Karpas-422 (cell line): Measurements from ENCODE around the gene HCRT. TPM values are rescaled to one million over a fixed set of nuclear protein-coding genes. Genes with fewer than 3 reads are reported as not detected.
A peak's percentile ranks its signal among the peaks of the same experiment; 100 is the strongest.
"Not testable (repeated sequence)": the region's sequence is repeated elsewhere in the genome, so short reads cannot be mapped to it uniquely, and the experiment has no call there.

ENCODE experiments used
- DNase-seq: peaks from one replicate; pipeline ENCODE4 v3.0.0-alpha.2; 2015
- H2AFZ ChIP-seq: fragments of 200-600 bp; sonication (generic); 2 replicates; pipeline ENCODE4 v1.6.1; 2014; ENCODE audit warnings: antibody characterized with exemption, low read length, mixed read lengths
- H3K27ac ChIP-seq: fragments of 200-600 bp; sonication (generic); 2 replicates; pipeline ENCODE4 v1.5.1; 2014; ENCODE audit warnings: mild to moderate bottlenecking, low read length, moderate library complexity
- H3K27me3 ChIP-seq: fragments of 200-600 bp; sonication (generic); 2 replicates; pipeline ENCODE4 v1.6.1; 2014; ENCODE audit warnings: low read length, mixed read lengths
- H3K36me3 ChIP-seq: fragments of 200-600 bp; sonication (generic); 2 replicates; pipeline ENCODE4 v1.6.1; 2014; ENCODE audit warnings: low read length, mixed read lengths; ENCODE audit not compliant: insufficient read depth
- H3K4me1 ChIP-seq: fragments of 200-600 bp; sonication (generic); 2 replicates; pipeline ENCODE4 v1.6.1; 2014; ENCODE audit warnings: mild to moderate bottlenecking, low read length, mixed read lengths
- H3K4me2 ChIP-seq: fragments of 200-600 bp; sonication (generic); 2 replicates; pipeline ENCODE4 v1.6.1; 2014; ENCODE audit warnings: low read length, low read depth, mild to moderate bottlenecking; ENCODE audit not compliant: poor library complexity, severe bottlenecking
- H3K4me3 ChIP-seq: fragments of 200-600 bp; sonication (generic); 2 replicates; pipeline ENCODE4 v1.5.1; 2014; ENCODE audit warnings: mild to moderate bottlenecking, antibody characterized with exemption, low read length, mixed read lengths
- H3K79me2 ChIP-seq: fragments of 200-600 bp; sonication (generic); 2 replicates; pipeline ENCODE4 v1.6.1; 2014; ENCODE audit warnings: mild to moderate bottlenecking, low read length, mixed read lengths
- H3K9ac ChIP-seq: fragments of 200-600 bp; sonication (generic); 2 replicates; pipeline ENCODE4 v1.6.0; 2014; ENCODE audit warnings: low read length
- H3K9me2 ChIP-seq: fragments of 200-600 bp; sonication (generic), shearing (Covaris generic); replicated peaks from 2 replicates; pipeline ENCODE4 v1.6.0; 2014; ENCODE audit warnings: mild to moderate bottlenecking, low read length, moderate library complexity; ENCODE audit not compliant: insufficient read depth
- H3K9me3 ChIP-seq: fragments of 300-700, 200-600 bp; sonication (generic); 2 replicates; pipeline ENCODE4 v1.6.1; 2014; ENCODE audit warnings: low read length, mixed read lengths
- H4K20me1 ChIP-seq: fragments of 200-600 bp; sonication (generic); 2 replicates; pipeline ENCODE4 v1.6.1; 2014; ENCODE audit warnings: mild to moderate bottlenecking, antibody characterized with exemption, low read length, low read depth; ENCODE audit not compliant: insufficient read depth
- total RNA-seq: library from RNA; depleted of rRNA; stranded (reverse); fragments of >200 nt; shearing (Covaris generic); gene quantifications from 2 replicates; pipeline ENCODE4 v1.2.3, GENCODE V29; 2014; ENCODE audit warnings: low replicate concordance

Gene HCRT
- total RNA-seq, 1 experiment from 2014 or later, result not detected

DNA sequence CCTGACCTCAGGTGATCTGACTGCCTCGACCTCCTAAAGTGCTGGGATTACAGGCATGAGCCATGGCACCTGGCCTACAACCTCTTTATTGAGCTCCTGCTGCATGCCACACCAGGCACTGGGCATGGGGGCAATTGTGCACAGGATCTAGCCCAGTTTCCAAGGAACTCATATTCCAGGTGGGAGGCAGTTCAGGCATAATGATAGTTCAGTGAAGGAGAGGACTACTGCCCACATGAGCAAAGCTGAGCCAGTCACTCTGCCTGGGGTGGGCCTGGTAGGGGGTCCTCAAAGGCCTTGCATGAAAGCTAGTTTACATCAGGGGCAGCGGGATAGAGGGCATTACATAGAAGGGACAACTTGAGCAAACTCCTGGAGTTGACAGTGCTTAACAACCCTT is 2.6 kb upstream of the HCRT start:
- Histone ChIP-seq H3K9me3 (no peaks in the 10 kb centered on the region), H3K27me3 (no peaks in the 10 kb centered on the region), H3K4me2 (no peak overlapping the region), H3K27ac (no peak overlapping the region), H3K4me1 (peaks cover 18% of the 10 kb centered on the region), H4K20me1 (no peaks in the 10 kb centered on the region), H3K4me3 (no peak overlapping the region), H2AFZ (no peak overlapping the region), H3K36me3 (no peaks in the 10 kb centered on the region), H3K79me2 (no peaks in the 10 kb centered on the region), H3K9ac (no peak overlapping the region), H3K9me2 (no peaks in the 10 kb centered on the region)
- no peak for DNase-seq

DNA sequence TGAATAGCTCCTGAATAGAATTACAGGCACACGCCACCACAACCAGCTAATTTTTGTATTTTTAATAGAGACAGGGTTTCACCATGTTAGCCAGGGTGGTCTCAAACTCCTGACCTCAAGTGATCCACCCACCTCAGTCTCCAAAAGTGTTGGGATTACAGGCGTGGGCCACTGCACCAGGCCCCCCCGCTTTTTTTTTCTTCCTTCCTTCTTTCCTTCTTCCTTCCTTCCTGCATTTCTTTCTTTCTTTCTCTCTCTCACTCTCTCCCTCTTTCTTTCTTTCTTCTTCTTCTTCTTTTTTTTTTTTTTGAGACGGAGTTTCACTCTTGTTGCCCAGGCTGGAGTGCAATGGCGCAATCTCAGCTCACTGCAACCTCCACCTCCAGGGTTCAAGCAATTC is 939 bp upstream of the HCRT start:
- not testable (repeated sequence) for H3K9ac ChIP-seq, H2AFZ ChIP-seq, H4K20me1 ChIP-seq, H3K36me3 ChIP-seq, H3K9me3 ChIP-seq, DNase-seq, H3K27ac ChIP-seq, H3K9me2 ChIP-seq, H3K4me2 ChIP-seq, H3K79me2 ChIP-seq, H3K4me3 ChIP-seq, H3K27me3 ChIP-seq
- peaks cover 23% of the 10 kb centered on the region for H3K4me1 ChIP-seq

GRCh38 chr17:42185621-42185930 is 324 bp upstream of the HCRT start:
- Histone ChIP-seq H3K9me3 (no peaks in the 10 kb centered on the region), H3K27me3 (no peaks in the 10 kb centered on the region), H3K79me2 (no peaks in the 10 kb centered on the region), H2AFZ (no peak overlapping the region), H3K4me1 (peaks cover 29% of the 10 kb centered on the region), H3K36me3 (no peaks in the 10 kb centered on the region), H3K27ac (no peak overlapping the region), H4K20me1 (no peaks in the 10 kb centered on the region), H3K9ac (no peak overlapping the region), H3K9me2 (no peaks in the 10 kb centered on the region), H3K4me2 (no peak overlapping the region), H3K4me3 (no peak overlapping the region)
- DNase-seq, result no peak

DNA sequence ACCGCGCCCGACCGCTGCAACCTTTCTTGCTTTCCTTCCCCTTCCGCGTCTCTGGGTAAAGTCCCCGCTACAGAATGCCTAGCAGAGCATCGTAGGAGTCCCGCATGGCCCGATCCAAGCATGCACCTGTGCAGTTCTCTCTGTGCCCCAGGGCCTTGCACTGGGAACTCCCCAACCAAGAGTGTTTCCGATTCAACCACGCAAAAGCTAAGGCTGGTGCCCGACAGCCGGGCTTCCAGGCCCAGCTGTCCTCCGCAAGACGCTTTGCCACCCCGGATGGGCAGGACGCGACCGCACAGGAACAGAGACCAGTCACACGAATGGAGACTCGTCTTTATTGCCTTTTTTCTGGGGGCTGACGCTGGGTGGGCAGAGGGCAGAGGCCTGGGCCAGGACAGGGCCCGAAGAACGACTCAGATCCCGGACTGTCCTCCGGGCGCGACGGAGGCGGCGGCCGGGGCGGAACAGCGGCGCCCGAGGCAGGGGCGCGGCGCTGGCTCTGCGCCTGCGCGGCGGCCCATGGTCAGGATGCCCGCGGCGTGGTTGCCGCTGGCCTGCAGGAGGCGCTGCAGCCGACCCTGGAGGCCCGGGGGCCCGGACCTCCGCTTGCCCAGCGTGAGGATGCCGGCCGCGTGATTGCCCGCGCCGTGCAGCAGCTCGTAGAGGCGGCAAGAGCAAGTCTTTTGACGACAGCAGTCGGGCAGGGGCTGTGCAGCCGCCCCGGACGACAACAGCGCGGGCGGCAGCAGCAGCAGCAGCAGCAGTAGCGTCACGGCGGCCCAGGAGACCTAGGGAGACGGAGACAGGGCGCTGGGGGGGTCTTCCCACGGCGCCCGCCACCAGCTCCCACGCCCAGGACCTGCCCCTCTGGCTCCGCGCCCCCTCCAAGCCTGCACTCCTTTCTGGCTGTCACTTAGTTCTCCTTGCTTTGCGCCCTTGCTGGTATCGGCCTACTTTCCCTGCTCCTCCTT is 1.2 kb downstream of the HCRT start:
- Histone ChIP-seq H3K4me1 (peaks cover 32% of the 10 kb centered on the region), H3K36me3 (no peaks in the 10 kb centered on the region), H3K4me2 (peak overlapping the region; percentile 87), H2AFZ (peak overlapping the region; percentile 69), H3K9me3 (no peaks in the 10 kb centered on the region), H3K9me2 (no peaks in the 10 kb centered on the region), H3K27me3 (no peaks in the 10 kb centered on the region), H4K20me1 (no peaks in the 10 kb centered on the region), H3K9ac (peak overlapping the region; percentile 72), H3K27ac (no peak overlapping the region), H3K4me3 (peak overlapping the region; percentile 70), H3K79me2 (no peaks in the 10 kb centered on the region)
- peak; percentile 94 for DNase-seq

DNA sequence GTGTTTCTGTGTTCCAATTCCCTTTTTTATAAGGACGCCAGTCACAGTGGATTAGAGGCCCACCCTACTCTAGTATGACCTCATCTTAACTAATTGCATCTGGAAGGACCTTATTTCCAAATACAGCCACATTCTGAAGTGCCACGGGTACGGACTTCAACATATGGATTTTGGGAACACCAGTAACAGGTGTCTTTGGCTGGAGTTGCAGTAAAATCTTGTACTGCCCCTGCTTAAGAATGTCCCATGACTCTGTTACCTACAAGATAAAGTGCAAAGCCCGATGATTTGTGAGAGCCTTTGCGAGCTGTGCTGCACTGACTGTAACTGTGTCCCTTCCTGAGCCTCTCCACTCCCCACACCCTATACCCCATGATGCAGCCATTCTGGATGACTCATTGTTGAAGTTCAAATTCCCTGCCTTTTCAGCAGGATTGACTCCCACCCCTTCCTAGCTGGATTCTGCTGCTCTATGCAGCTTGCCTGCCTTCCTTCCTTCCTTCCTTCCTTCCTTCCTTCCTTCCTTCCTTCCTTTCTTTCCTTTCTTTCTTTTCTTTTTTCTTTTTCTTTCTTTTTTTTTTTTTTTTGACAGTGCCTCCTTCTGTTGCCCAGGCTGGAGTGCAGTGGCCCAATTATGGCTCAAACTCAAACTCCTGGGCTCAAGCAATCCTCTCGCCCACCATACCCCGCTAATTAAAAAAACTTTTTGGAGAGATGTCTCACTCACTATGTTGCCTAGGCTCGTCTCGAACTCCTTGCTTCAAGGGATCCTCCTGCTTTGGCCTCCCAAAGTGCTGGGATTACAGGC is 2.1 kb downstream of the HCRT start:
- H3K9ac ChIP-seq, result peak overlapping the region; percentile 72
- no peaks in the 10 kb centered on the region for H3K9me3 ChIP-seq
- no peaks in the 10 kb centered on the region for H3K36me3 ChIP-seq
- H4K20me1 ChIP-seq, result no peaks in the 10 kb centered on the region
- H3K27me3 ChIP-seq, result no peaks in the 10 kb centered on the region
- H3K9me2 ChIP-seq, result no peaks in the 10 kb centered on the region
- peak overlapping the region; percentile 69; the same call in 1 of the 2 replicates for H2AFZ ChIP-seq
- no peaks in the 10 kb centered on the region for H3K79me2 ChIP-seq
- peak overlapping the region; percentile 87 for H3K4me2 ChIP-seq
- peaks cover 32% of the 10 kb centered on the region for H3K4me1 ChIP-seq
- no peak overlapping the region for H3K27ac ChIP-seq
- DNase-seq, result peak; percentile 54
- peak overlapping the region; percentile 70 for H3K4me3 ChIP-seq

DNA sequence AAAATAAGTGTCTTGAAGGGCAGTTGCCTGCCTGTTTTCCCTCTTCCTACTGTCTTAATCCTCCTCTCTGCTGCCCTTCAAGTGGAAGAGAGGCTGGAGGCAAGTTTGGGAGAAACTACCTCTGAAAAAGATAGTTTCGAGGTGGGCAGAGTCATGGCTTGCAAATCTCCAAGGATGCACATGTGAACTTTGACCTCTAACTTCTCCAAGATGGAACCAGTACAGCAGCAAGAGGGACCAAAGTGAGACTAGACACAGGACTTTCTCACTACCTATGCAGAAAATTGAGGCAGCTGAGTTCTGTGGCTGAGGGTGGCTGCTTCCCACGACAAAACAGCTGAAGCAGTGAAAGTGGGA is 3.4 kb downstream of the HCRT start:
- Histone ChIP-seq H3K79me2 (no peaks in the 10 kb centered on the region), H4K20me1 (no peaks in the 10 kb centered on the region), H3K4me2 (no peak overlapping the region), H3K4me1 (peaks cover 32% of the 10 kb centered on the region), H3K9me3 (no peaks in the 10 kb centered on the region), H3K27ac (no peak overlapping the region), H3K36me3 (no peaks in the 10 kb centered on the region), H3K9ac (no peak overlapping the region), H3K27me3 (no peaks in the 10 kb centered on the region), H3K4me3 (no peak overlapping the region), H2AFZ (no peak overlapping the region), H3K9me2 (no peaks in the 10 kb centered on the region)
- DNase-seq, result no peak

DNA sequence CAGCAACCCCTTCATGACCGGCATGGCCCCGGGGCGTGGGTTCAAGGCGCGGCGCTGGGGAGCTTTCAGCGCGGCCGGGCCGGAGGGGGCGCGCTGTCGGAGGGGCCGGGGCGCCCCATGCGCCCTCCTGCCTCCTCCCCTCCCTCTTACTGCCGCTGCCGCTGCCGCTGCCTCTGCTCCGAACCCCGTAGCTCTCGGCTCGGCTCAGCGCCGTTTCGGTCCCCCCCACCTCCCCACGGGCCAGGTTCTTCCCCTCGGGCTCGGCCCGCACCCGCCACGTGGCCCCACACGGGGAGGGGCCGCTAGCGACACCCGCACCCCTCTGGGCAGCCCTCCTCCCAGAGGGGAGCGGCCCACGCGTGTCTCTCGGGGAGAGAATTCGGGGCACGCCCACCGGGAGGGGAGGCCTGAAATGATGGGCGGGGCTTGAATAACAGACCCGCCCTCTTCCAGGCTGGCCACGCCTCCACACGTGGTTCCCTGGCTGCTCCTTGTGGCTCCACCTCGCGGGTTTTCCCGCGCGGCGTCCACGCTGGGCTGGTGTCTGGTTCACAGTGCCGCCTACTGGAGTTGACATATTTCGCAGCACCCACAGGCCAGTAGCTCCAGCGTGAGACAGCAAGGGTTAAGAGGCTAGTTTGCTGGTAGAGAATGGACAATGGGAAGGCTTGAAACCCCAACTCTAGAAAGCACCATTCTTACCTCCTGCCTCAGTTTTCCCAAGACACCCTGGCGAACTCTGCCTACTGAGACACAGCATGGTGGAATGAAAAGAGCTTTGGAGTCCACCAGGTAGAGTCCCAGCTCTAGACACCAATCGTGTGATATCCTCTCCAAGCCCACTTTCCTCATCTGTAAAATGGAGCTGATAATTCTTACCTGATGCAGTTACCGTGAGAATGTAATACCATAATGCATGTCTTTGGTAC is 4.1 kb downstream of the HCRT start, which contains the start of gene KCNH4:
Gene KCNH4, minus strand, starts transcription at position 221 of the 929 bp plus-strand sequence. Its CDS starts 197 bp downstream, at position 24.
- Histone ChIP-seq H3K9me3 (no peaks in the 10 kb centered on the region), H3K79me2 (no peaks in the 10 kb centered on the region), H3K27me3 (no peaks in the 10 kb centered on the region), H3K4me1 (peaks cover 32% of the 10 kb centered on the region), H3K4me2 (peak within 1 kb of the TSS; percentile 27), H3K4me3 (no peak within 1 kb of the TSS; the same call in 1 of the 2 replicates), H2AFZ (no peak within 1 kb of the TSS), H3K9me2 (no peaks in the 10 kb centered on the region), H3K9ac (no peak within 1 kb of the TSS), H3K36me3 (no peaks in the 10 kb centered on the region), H4K20me1 (no peaks in the 10 kb centered on the region), H3K27ac (no peak within 1 kb of the TSS)
- peak; percentile 94 for DNase-seq
